ENCODE measurements around the gene PRAMEF10.
"Not testable (repeated sequence)": the region's sequence is repeated elsewhere in the genome, so short reads cannot be mapped to it uniquely, and the experiment has no call there.

PRAMEF10 gene

DNA sequence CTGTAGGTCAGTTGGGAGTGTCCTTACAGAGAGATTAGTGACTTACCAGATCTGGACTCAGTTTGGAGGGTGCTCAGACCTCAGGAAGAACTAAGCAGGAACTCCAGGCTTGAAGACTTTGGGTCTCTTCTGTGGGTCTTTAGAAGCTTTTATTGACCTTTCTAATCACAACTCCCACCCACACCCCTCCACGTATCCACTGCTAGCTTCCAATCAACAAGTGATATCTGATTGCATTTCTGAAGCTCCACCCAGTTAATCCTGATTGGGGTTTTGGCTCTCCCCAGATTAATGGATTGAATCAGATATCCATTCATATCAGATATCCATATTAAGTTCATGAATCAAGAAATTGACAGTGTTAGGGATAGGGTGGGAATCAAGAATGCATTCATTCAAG is at the start of gene PRAMEF10:
Gene PRAMEF10 (minus strand): TSS at position 101 of the 400 bp plus-strand sequence. CDS start 2,423 bp downstream, outside the sequence.
- not testable (repeated sequence) for H3K4me2 ChIP-seq; H3K36me3 ChIP-seq (ENCODE audit: insufficient read depth); H3K27me3 ChIP-seq (ENCODE audit: insufficient read depth, low read depth); H3K4me3 ChIP-seq (IDR thresholded peaks at IDR 0.05; ENCODE audit: insufficient read depth, low read depth, low read length); H4K20me1 ChIP-seq (ENCODE audit: insufficient read depth); H2AFZ ChIP-seq (ENCODE audit: low read depth); H3K9ac ChIP-seq; H3K4me1 ChIP-seq (ENCODE audit: low read depth, poor library complexity, severe bottlenecking); H3K79me2 ChIP-seq (ENCODE audit: insufficient read depth, low read depth); H3K27ac ChIP-seq

DNA sequence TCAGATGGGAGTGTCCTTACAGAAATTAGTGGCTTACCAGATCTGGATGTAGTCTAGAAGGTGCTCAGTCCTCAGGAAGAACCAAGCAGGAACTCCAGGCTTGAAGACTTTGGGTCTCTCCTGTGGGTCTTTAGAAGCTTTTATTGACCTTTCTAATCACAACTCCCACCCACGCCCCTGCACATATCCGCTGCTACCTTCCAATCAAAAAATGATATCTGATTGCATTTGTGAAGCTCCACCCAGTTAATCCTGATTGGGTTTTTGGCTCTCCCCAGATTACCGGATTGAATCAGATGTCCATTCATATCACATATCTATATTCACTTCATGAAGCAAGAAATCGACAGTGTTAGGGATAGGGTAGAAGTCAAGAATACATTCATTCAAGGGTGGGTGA is 49.4 kb upstream of the PRAMEF10 start, which contains the start of gene PRAMEF6:
Gene PRAMEF6 (minus strand): TSS at position 101 of the 400 bp plus-strand sequence. CDS start 5,062 bp downstream, outside the sequence.
- not testable (repeated sequence) for H3K4me2 ChIP-seq; H2AFZ ChIP-seq (ENCODE audit: low read depth); H3K27ac ChIP-seq; H3K36me3 ChIP-seq (ENCODE audit: insufficient read depth); H3K4me3 ChIP-seq (IDR thresholded peaks at IDR 0.05; ENCODE audit: insufficient read depth, low read depth, low read length); H3K4me1 ChIP-seq (ENCODE audit: low read depth, poor library complexity, severe bottlenecking); H3K9ac ChIP-seq; H4K20me1 ChIP-seq (ENCODE audit: insufficient read depth); H3K27me3 ChIP-seq (ENCODE audit: insufficient read depth, low read depth); H3K79me2 ChIP-seq (ENCODE audit: insufficient read depth, low read depth)

DNA sequence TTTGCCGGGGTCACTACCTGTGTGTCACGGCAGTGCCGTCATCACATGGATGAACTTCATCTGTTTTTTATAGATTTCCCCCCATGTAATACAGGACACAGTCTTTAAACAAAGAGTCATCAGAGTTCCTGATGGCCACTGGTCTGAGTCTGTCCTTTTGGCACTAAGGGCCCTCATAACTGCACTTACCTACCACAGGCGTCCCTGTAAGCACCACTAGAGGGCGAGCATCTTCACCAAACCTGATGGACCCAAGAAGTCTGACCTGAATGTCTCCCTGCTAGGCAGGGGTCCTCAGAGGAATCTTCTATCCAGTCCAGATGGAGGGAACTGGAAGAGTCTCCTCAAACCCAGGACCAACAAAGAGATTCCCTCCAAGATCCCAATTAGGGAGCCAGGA is 26.3 kb upstream of the PRAMEF10 start:
- not testable (repeated sequence) for H3K27me3 ChIP-seq (ENCODE audit: insufficient read depth, low read depth); H3K79me2 ChIP-seq (ENCODE audit: insufficient read depth, low read depth); H3K4me1 ChIP-seq (ENCODE audit: low read depth, poor library complexity, severe bottlenecking); H3K4me2 ChIP-seq; H3K36me3 ChIP-seq (ENCODE audit: insufficient read depth); H3K9ac ChIP-seq; H3K4me3 ChIP-seq (IDR thresholded peaks at IDR 0.05; ENCODE audit: insufficient read depth, low read depth, low read length); H4K20me1 ChIP-seq (ENCODE audit: insufficient read depth); H2AFZ ChIP-seq (ENCODE audit: low read depth); H3K27ac ChIP-seq

DNA sequence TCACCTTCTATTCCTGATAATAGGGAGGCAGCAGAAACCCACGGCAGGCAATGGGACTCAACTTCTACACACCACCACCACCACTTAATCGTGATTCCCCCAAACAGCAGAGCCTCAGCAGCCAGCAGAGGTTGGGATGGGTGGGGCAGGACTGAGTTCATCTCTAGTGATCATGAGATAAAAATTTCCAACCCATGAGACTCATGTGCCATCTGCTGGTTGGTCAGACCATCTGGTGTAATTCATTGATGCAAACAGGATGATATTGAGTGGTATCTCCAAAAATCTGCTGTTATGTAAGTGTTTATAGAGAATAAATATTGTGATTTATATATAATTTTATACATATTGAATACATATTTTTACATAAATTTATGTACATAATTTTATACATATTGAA is 23.7 kb upstream of the PRAMEF10 start:
- H2AFZ ChIP-seq (ENCODE audit: low read depth); H3K27ac ChIP-seq; H3K4me2 ChIP-seq; H3K9ac ChIP-seq; H3K36me3 ChIP-seq (ENCODE audit: insufficient read depth); H3K4me1 ChIP-seq (ENCODE audit: low read depth, poor library complexity, severe bottlenecking); H3K27me3 ChIP-seq (ENCODE audit: insufficient read depth, low read depth); H3K79me2 ChIP-seq (ENCODE audit: insufficient read depth, low read depth); H3K4me3 ChIP-seq (IDR thresholded peaks at IDR 0.05; ENCODE audit: insufficient read depth, low read depth, low read length); H4K20me1 ChIP-seq (ENCODE audit: insufficient read depth): not testable (repeated sequence)

- not testable (repeated sequence) for H3K36me3 ChIP-seq (ENCODE audit: insufficient read depth); H3K27me3 ChIP-seq (ENCODE audit: insufficient read depth, low read depth); H4K20me1 ChIP-seq (ENCODE audit: insufficient read depth); H3K9ac ChIP-seq; H3K79me2 ChIP-seq (ENCODE audit: insufficient read depth, low read depth); H3K27ac ChIP-seq; H3K4me2 ChIP-seq; H3K4me3 ChIP-seq (IDR thresholded peaks at IDR 0.05; ENCODE audit: insufficient read depth, low read depth, low read length); H2AFZ ChIP-seq (ENCODE audit: low read depth); H3K4me1 ChIP-seq (ENCODE audit: low read depth, poor library complexity, severe bottlenecking)
Measured at GRCh38 chr1:12916310-12916709, 18.2 kb upstream of the PRAMEF10 start, which contains the start of gene PRAMEF7. TSS of gene PRAMEF7 (plus strand) at chr1:12916610. CDS start at chr1:12917693, 1,083 bp downstream.

DNA sequence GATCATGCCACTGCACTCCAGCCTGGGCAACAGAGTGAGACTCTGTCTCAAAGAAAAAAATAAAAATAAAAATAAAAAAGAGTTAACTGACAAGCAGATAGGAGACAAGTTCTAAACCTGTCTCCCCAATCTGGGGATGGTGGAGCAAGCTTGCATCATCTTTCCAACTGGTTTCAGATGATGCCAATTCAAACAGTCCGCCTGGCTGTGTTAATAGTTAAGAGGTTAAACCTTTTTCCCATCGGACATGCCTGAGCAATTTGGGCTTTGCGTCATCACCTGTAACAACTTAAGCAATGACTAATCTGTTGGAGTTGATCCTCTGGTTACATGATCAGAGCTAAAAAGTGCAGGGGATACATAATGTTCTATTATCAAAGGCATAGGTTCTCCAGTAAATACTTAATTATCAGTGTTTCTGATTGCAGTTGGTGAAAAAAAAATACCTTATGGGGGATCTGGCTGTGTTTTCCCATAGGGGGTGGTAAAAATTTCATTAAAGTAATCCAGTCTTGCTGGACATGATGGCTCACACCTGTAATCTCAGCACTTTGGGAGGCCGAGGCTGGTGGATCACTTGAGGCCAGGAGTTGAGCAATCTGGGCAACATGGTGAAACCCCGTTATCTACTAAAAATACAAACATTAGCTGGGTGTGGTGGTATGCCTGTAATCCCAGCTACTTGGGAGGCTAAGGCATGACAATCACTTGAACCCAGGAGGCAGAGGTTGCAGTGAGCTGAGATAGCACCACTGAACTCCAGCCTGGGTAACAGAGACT is 5.9 kb upstream of the PRAMEF10 start:
- not testable (repeated sequence) for H3K4me3 ChIP-seq (IDR thresholded peaks at IDR 0.05; ENCODE audit: insufficient read depth, low read depth, low read length); H3K9ac ChIP-seq; H3K27me3 ChIP-seq (ENCODE audit: insufficient read depth, low read depth); H3K4me2 ChIP-seq; H4K20me1 ChIP-seq (ENCODE audit: insufficient read depth); H3K27ac ChIP-seq; H3K79me2 ChIP-seq (ENCODE audit: insufficient read depth, low read depth); H2AFZ ChIP-seq (ENCODE audit: low read depth); H3K4me1 ChIP-seq (ENCODE audit: low read depth, poor library complexity, severe bottlenecking); H3K36me3 ChIP-seq (ENCODE audit: insufficient read depth)

DNA sequence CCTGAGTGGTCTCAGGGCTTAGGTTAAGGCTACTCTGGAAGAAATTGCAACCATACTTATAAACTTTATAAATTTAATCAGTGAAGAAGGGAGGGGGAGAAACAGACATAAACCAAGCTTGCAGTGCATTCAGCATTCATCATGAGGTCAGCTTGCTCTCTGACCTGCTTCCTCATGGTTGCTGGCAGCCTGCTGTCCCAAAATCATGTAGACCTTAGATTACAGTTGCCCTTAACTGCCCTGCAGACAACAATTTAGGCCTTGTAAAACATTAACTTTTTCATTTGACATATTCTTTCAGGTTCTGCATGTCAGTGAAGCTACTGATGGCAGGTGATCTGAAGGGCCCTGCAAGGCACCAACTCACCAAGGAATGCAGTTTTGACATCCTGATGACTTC is 1.1 kb upstream of the PRAMEF10 start:
- not testable (repeated sequence) for H3K9ac ChIP-seq; H3K36me3 ChIP-seq (ENCODE audit: insufficient read depth); H2AFZ ChIP-seq (ENCODE audit: low read depth); H3K4me3 ChIP-seq (IDR thresholded peaks at IDR 0.05; ENCODE audit: insufficient read depth, low read depth, low read length); H3K4me1 ChIP-seq (ENCODE audit: low read depth, poor library complexity, severe bottlenecking); H3K27me3 ChIP-seq (ENCODE audit: insufficient read depth, low read depth); H3K79me2 ChIP-seq (ENCODE audit: insufficient read depth, low read depth); H3K4me2 ChIP-seq; H4K20me1 ChIP-seq (ENCODE audit: insufficient read depth); H3K27ac ChIP-seq

DNA sequence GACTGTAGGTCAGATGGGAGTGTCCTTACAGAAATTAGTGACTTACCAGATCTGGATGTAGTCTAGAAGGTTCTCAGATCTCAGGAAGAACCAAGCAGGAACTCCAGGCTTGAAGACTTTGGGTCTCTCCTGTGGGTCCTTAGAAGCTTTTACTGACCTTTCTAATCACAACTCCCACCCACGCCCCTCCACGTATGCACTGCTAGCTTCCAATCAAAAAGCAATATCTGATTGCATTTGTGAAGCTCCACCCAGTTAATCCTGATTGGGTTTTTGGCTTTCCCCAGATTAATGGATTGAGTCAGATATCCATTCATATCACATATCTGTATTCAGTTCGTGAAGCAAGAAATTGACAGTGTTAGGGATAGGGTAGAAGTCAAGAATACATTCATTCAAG is 12.0 kb downstream of the PRAMEF10 start, which contains the start of gene PRAMEF4:
Gene PRAMEF4 (minus strand): TSS at position 101 of the 400 bp plus-strand sequence. CDS start 2,807 bp downstream, outside the sequence.
- not testable (repeated sequence) for H3K9ac ChIP-seq; H3K4me1 ChIP-seq (ENCODE audit: low read depth, poor library complexity, severe bottlenecking); H3K4me3 ChIP-seq (IDR thresholded peaks at IDR 0.05; ENCODE audit: insufficient read depth, low read depth, low read length); H2AFZ ChIP-seq (ENCODE audit: low read depth); H3K79me2 ChIP-seq (ENCODE audit: insufficient read depth, low read depth); H3K27ac ChIP-seq; H3K27me3 ChIP-seq (ENCODE audit: insufficient read depth, low read depth); H3K4me2 ChIP-seq; H4K20me1 ChIP-seq (ENCODE audit: insufficient read depth); H3K36me3 ChIP-seq (ENCODE audit: insufficient read depth)

DNA sequence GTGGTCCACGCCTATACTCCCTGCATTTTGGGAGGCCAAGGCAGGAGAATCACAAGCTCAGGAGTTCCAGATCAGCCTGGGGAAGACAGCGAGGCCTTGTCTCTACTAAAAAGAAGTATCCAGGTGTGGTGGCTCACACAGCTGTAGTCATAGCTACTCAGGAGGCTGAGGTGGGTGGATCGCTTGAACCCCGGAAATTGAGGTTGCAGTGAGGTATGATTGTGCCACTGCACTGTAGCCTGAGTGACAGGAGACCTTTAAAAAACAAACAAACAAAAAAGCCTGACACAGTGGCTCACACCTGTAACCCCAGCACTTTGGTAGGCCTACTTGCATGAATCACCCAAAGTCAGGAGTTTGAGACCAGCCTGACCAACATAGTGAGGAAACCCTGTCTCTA is 19.6 kb downstream of the PRAMEF10 start:
- H3K9ac ChIP-seq; H3K36me3 ChIP-seq (ENCODE audit: insufficient read depth): not testable (repeated sequence)

GRCh38 chr1:12863131-12863880 is 34.8 kb downstream of the PRAMEF10 start:
- not testable (repeated sequence) for H3K4me1 ChIP-seq (ENCODE audit: low read depth, poor library complexity, severe bottlenecking); H3K4me2 ChIP-seq; H3K36me3 ChIP-seq (ENCODE audit: insufficient read depth); H3K9ac ChIP-seq; H3K79me2 ChIP-seq (ENCODE audit: insufficient read depth, low read depth); H2AFZ ChIP-seq (ENCODE audit: low read depth); H4K20me1 ChIP-seq (ENCODE audit: insufficient read depth); H3K4me3 ChIP-seq (IDR thresholded peaks at IDR 0.05; ENCODE audit: insufficient read depth, low read depth, low read length); H3K27me3 ChIP-seq (ENCODE audit: insufficient read depth, low read depth); H3K27ac ChIP-seq

More for the DNA sequence above, 19.6 kb downstream of the PRAMEF10 start:
- H3K27ac ChIP-seq; H3K4me2 ChIP-seq; H3K4me1 ChIP-seq (ENCODE audit: low read depth, poor library complexity, severe bottlenecking); H3K4me3 ChIP-seq (IDR thresholded peaks at IDR 0.05; ENCODE audit: insufficient read depth, low read depth, low read length); H4K20me1 ChIP-seq (ENCODE audit: insufficient read depth); H3K79me2 ChIP-seq (ENCODE audit: insufficient read depth, low read depth); H3K27me3 ChIP-seq (ENCODE audit: insufficient read depth, low read depth); H2AFZ ChIP-seq (ENCODE audit: low read depth): not testable (repeated sequence)

All from KMS-11 (cell line).